ENCODE results near the gene ST7.
"Not testable (repeated sequence)": the region's sequence is repeated elsewhere in the genome, so short reads cannot be mapped to it uniquely, and the experiment has no call there.

Gene ST7

GRCh38 chr7:117241088-117241487 lies 287.8 kb downstream of the ST7 start:
- no peak for TF ChIP-seq CTCF (IDR thresholded peaks at IDR 0.05; ENCODE audit: insufficient read depth, low read length, missing control alignments)
- ChIA-PET POLR2A (no interaction called here), CTCF (interaction anchor here (1.7 kb wide), 1 partner anchor 9 kb away, joined by 5 read pairs; no protein-coding TSS in a partner anchor)
- no peak for DNase-seq (ENCODE audit: low read depth, low spot score)
- H3K4me3 ChIP-seq (ENCODE audit: low read depth, low read length): no peak overlapping the region

GRCh38 chr7:117243390-117243789 lies 290.1 kb downstream of the ST7 start:
- TF ChIP-seq CTCF (IDR thresholded peaks at IDR 0.05; ENCODE audit: insufficient read depth, low read length, missing control alignments): no peak
- H3K4me3 ChIP-seq (ENCODE audit: low read depth, low read length): no peak overlapping the region
- CTCF ChIA-PET: interaction anchor here (1.1 to 1.3 kb wide), 2 partner anchors 13 to 31 kb away, joined by 3 to 4 read pairs; no protein-coding TSS in a partner anchor
- DNase-seq (ENCODE audit: low read depth, low spot score): no peak
- POLR2A ChIA-PET: no interaction called here

GRCh38 chr7:117245703-117246102 lies 292.4 kb downstream of the ST7 start:
- POLR2A ChIA-PET; DNase-seq (ENCODE audit: low read depth, low spot score); CTCF ChIA-PET; H3K4me3 ChIP-seq (ENCODE audit: low read depth, low read length): not testable (repeated sequence)

GRCh38 chr7:117247809-117248208 lies 294.5 kb downstream of the ST7 start:
- no peak for TF ChIP-seq CTCF (IDR thresholded peaks at IDR 0.05; ENCODE audit: insufficient read depth, low read length, missing control alignments)
- ChIA-PET POLR2A (no interaction called here), CTCF (no interaction called here)
- no peak overlapping the region for H3K4me3 ChIP-seq (ENCODE audit: low read depth, low read length)
- DNase-seq (ENCODE audit: low read depth, low spot score): no peak

GRCh38 chr7:117248829-117249228 lies 295.5 kb downstream of the ST7 start:
- TF ChIP-seq CTCF (IDR thresholded peaks at IDR 0.05; ENCODE audit: insufficient read depth, low read length, missing control alignments): no peak
- CTCF ChIA-PET: interaction anchor here (0.9 to 1.3 kb wide), 3 partner anchors 11 to 137 kb away, joined by 3 to 4 read pairs (median 3); no protein-coding TSS in a partner anchor
- POLR2A ChIA-PET: no interaction called here
- no peak for DNase-seq (ENCODE audit: low read depth, low spot score)
- H3K4me3 ChIP-seq (ENCODE audit: low read depth, low read length): no peak overlapping the region

- ChIA-PET POLR2A (no interaction called here), CTCF (interaction anchor here (0.7 to 1.5 kb wide), 6 partner anchors 9 to 98 kb away, joined by 3 to 6 read pairs (median 4); no protein-coding TSS in a partner anchor)
- H3K4me3 ChIP-seq (ENCODE audit: low read depth, low read length): no peak overlapping the region
- no peak for TF ChIP-seq CTCF (IDR thresholded peaks at IDR 0.05; ENCODE audit: insufficient read depth, low read length, missing control alignments)
- no peak for DNase-seq (ENCODE audit: low read depth, low spot score)
Observed at GRCh38 chr7:117249696-117250095, 296.4 kb downstream of the ST7 start.

GRCh38 chr7:117250245-117250644 lies 296.9 kb downstream of the ST7 start:
- no peak overlapping the region for H3K4me3 ChIP-seq (ENCODE audit: low read depth, low read length)
- no peak for DNase-seq (ENCODE audit: low read depth, low spot score)
- POLR2A ChIA-PET: interaction anchor here (1.3 to 1.6 kb wide), 2 partner anchors 21 to 33 kb away, joined by 3 to 4 read pairs; no protein-coding TSS in a partner anchor
- no peak for TF ChIP-seq CTCF (IDR thresholded peaks at IDR 0.05; ENCODE audit: insufficient read depth, low read length, missing control alignments)
- CTCF ChIA-PET: interaction anchor here (0.7 to 1.5 kb wide), 6 partner anchors 9 to 136 kb away, joined by 3 to 6 read pairs (median 4); no protein-coding TSS in a partner anchor
